SK-N-MC (cell line): ENCODE results near the gene ITGB4.

Experiments used
- DNase-seq: peaks from one replicate; pipeline ENCODE4 v3.0.0-alpha.2; 2011; ENCODE audit warnings: low read depth, low spot score
- H3K27ac ChIP-seq: fragments of 200-600 bp; sonication (generic); 2 replicates; pipeline ENCODE4 v1.5.1; 2016; ENCODE audit warnings: mixed run types
- H3K36me3 ChIP-seq: fragments of 200-600 bp; sonication (generic); 2 replicates; pipeline ENCODE4 v1.6.1; 2017; ENCODE audit warnings: antibody characterized with exemption, low read length, mixed read lengths; ENCODE audit not compliant: insufficient read depth
- H3K4me3 ChIP-seq: fragments of 200-600 bp; sonication (generic); 2 replicates; pipeline ENCODE4 v1.5.1; 2016
- H3K9ac ChIP-seq: fragments of 200-600 bp; sonication (generic); 2 replicates; pipeline ENCODE4 v1.8.0; 2017; ENCODE audit warnings: mixed run types, mixed read lengths; ENCODE audit not compliant: insufficient read length
- H3K9me3 ChIP-seq: fragments of 200-600 bp; sonication (generic); 2 replicates; pipeline ENCODE4 v1.6.1; 2017; ENCODE audit warnings: low read depth, mild to moderate bottlenecking, antibody characterized with exemption, low read length, moderate library complexity, mixed read lengths
- EZH2 ChIP-seq: fragments of 200-600 bp; sonication (generic); IDR thresholded peaks from one replicate; pipeline ENCODE4 v1.6.1; 2017; ENCODE audit warnings: antibody characterized with exemption
- FOXP2 ChIP-seq: optimal IDR thresholded peaks from 2 replicates; pipeline ENCODE3; 2011; ENCODE audit warnings: mild to moderate bottlenecking, moderate library complexity; ENCODE audit not compliant: insufficient read depth; ENCODE audit errors: extremely low read length, control extremely low read depth
- POLR2AphosphoS5 ChIP-seq: IDR thresholded peaks from 2 replicates; pipeline ENCODE4 v1.6.1; 2012; ENCODE audit warnings: mild to moderate bottlenecking, low read depth, low read length, borderline replicate concordance

Gene ITGB4

DNA sequence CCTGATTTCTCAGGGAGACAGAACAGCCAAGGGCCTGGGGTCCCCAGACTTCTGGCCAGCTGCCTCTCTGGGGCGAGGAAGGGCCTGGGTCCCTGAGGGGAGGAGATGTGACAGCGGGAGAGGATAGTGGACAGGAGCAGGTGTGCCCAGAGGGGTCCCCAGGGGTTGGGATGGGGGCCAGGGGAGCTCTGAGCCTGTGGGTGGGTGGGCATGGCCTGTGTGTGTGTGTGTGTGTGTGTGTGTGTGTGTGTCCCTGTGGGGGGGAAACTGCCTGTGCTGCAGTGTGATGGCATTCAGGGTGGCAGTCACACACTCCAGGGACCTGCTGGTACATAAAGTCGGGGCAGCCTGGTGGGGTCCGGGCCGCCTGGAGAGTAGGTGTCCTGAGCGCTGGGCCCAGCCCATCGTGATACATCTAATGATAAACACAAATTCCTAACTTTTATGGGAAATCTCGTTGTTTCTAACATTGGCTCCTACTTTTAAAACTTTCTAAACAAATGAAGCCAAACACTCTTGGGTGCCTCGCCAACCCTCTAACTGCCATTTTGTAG lies 1.4 kb downstream of the ITGB4 start:
- DNase-seq: no peak
- Histone ChIP-seq H3K9ac (no peak overlapping the region), H3K9me3 (no peaks in the 10 kb centered on the region), H3K36me3 (no peaks in the 10 kb centered on the region), H3K4me3 (no peak overlapping the region), H3K27ac (no peak overlapping the region)
- TF ChIP-seq POLR2AphosphoS5 (no peak), EZH2 (no peak), FOXP2 (no peak)

GRCh38 chr17:75723171-75723930 lies 2.1 kb downstream of the ITGB4 start:
- TF ChIP-seq FOXP2 (no peak), POLR2AphosphoS5 (no peak), EZH2 (no peak)
- no peak overlapping the region for H3K9ac ChIP-seq
- H3K4me3 ChIP-seq: no peak overlapping the region
- no peaks in the 10 kb centered on the region for H3K36me3 ChIP-seq
- DNase-seq: no peak
- H3K27ac ChIP-seq: no peak overlapping the region
- H3K9me3 ChIP-seq: no peaks in the 10 kb centered on the region

GRCh38 chr17:75724016-75725003 lies 3.1 kb downstream of the ITGB4 start:
- H3K27ac ChIP-seq: no peak overlapping the region

DNA sequence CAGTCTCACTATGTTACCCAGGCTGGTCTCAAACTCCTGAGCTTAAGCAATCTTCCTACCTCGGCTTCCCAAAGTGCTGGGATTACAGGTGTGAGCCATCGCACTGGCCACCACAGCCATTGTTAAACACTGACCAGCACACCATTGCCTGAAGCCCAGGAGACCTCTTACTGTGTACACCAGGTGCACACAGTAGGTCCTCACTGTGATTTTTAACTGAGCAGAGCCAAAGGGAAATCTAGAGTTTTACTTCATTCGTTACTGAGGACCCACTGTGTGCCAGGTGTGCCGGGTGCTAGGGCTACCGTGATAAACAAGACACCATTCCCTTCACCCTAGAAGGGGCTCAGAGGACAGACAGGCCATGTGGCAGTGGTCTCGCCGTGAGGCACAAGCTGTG lies 4.2 kb downstream of the ITGB4 start:
- DNase-seq: no peak
- H3K36me3 ChIP-seq: no peaks in the 10 kb centered on the region
- no peak overlapping the region for H3K9ac ChIP-seq
- TF ChIP-seq FOXP2 (no peak), EZH2 (no peak), POLR2AphosphoS5 (no peak)
- no peak overlapping the region for H3K4me3 ChIP-seq
- no peaks in the 10 kb centered on the region for H3K9me3 ChIP-seq
- no peak overlapping the region for H3K27ac ChIP-seq

More at GRCh38 chr17:75724016-75725003, 3.1 kb downstream of the ITGB4 start:
- TF ChIP-seq EZH2: no peak
- TF ChIP-seq FOXP2: no peak
- no peak for TF ChIP-seq POLR2AphosphoS5
- Histone ChIP-seq H3K36me3 (no peaks in the 10 kb centered on the region), H3K9me3 (no peaks in the 10 kb centered on the region), H3K4me3 (no peak overlapping the region), H3K9ac (no peak overlapping the region)
- DNase-seq: no peak

- H3K9me3 ChIP-seq: no peaks in the 10 kb centered on the region
- H3K9ac ChIP-seq: no peak overlapping the region
- DNase-seq: no peak
- TF ChIP-seq FOXP2: no peak
- TF ChIP-seq EZH2: no peak
- no peak for TF ChIP-seq POLR2AphosphoS5
- no peak overlapping the region for H3K27ac ChIP-seq
- no peaks in the 10 kb centered on the region for H3K36me3 ChIP-seq
- no peak overlapping the region for H3K4me3 ChIP-seq
Measured at GRCh38 chr17:75727391-75727790, 6.1 kb downstream of the ITGB4 start.

DNA sequence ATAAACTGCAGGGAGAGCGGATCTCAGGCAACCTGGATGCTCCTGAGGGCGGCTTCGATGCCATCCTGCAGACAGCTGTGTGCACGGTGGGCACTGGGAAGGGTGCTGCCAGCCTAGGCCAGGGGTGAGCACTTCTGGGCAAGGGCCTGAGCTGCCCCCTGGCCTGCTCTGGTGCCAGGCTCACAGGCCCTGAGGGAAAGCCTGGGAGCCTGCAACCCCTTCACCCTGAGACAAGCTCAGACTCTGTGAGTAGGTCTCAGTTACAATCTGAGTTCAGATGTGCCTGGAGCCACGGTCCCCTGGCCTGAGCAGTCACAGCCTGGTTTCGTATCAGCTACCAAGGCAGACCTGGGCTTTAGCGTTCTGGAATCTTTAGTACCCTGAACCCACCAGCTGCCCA lies 8.1 kb downstream of the ITGB4 start:
- Histone ChIP-seq H3K9ac (no peak overlapping the region), H3K9me3 (no peaks in the 10 kb centered on the region), H3K4me3 (no peak overlapping the region), H3K27ac (no peak overlapping the region), H3K36me3 (no peaks in the 10 kb centered on the region)
- no peak for TF ChIP-seq EZH2
- TF ChIP-seq FOXP2: no peak
- TF ChIP-seq POLR2AphosphoS5: no peak
- DNase-seq: no peak

DNA sequence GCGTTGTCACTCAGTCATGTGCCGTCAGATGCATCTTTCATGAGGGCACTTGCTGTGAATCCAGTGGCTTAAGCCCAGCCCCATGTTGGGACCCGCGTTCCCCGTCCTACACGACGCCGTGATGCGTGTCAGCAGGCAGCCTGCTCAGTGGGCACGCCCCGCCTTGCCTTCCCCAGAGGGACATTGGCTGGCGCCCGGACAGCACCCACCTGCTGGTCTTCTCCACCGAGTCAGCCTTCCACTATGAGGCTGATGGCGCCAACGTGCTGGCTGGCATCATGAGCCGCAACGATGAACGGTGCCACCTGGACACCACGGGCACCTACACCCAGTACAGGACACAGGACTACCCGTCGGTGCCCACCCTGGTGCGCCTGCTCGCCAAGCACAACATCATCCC lies 8.8 kb downstream of the ITGB4 start:
- TF ChIP-seq EZH2 (no peak), POLR2AphosphoS5 (no peak), FOXP2 (no peak)
- no peak overlapping the region for H3K9ac ChIP-seq

GRCh38 chr17:75731086-75731715 lies 9.9 kb downstream of the ITGB4 start:
- no peak for DNase-seq
- Histone ChIP-seq H3K9me3 (no peaks in the 10 kb centered on the region), H3K36me3 (no peaks in the 10 kb centered on the region), H3K4me3 (no peak overlapping the region), H3K27ac (no peak overlapping the region), H3K9ac (no peak overlapping the region)
- no peak for TF ChIP-seq EZH2
- TF ChIP-seq POLR2AphosphoS5: no peak
- TF ChIP-seq FOXP2: no peak

More for the DNA sequence above, 8.8 kb downstream of the ITGB4 start:
- Histone ChIP-seq H3K27ac (no peak overlapping the region), H3K36me3 (no peaks in the 10 kb centered on the region), H3K4me3 (no peak overlapping the region), H3K9me3 (no peaks in the 10 kb centered on the region)
- DNase-seq: no peak
